ENCODE results near the gene IPO4. TPM values are rescaled to one million over a fixed set of nuclear protein-coding genes. Genes with fewer than 3 reads are reported as not detected.

IPO4 gene
- total RNA-seq, 2 donors: 38.2 to 69.3 TPM

GRCh38 chr14:24135834-24136683 is 52.6 kb downstream of the IPO4 start, which contains the start of gene PSME1:
PSME1 (plus strand) TSS chr14:24136194; CDS start chr14:24136263, 69 bp downstream.

GRCh38 chr14:24130380-24130716 is 58.3 kb downstream of the IPO4 start, which contains the start of gene FITM1:
FITM1 (plus strand) TSS chr14:24130659; CDS start chr14:24131564, 905 bp downstream.

Small RNAs within 50 kb of the gene (small RNA-seq; reads per million reads assigned to genes)
- 0.29 to 0.73 reads per million in 2 donors for gene AL136295.4
- 0 reads per million in 2 donors for gene CHMP4A
- gene IPO4: 0 to 0.17 reads per million in 2 donors
- gene IRF9: 0 to 0.26 reads per million in 2 donors
- gene MDP1: 0 to 0.13 reads per million in 2 donors
- 0.04 to 0.41 reads per million in 2 donors for gene RNA5SP383

Other genes starting within 250 kb of the IPO4 start
- gene DHRS4, start 235.0 kb downstream of the IPO4 start, total RNA-seq: 10 to 100 TPM; 30.6 to 34.4 TPM
- 10 to 100 TPM in 1 of 2 donors, 1 to 10 TPM in 1; 8.9 to 11.7 TPM for gene DHRS4L2, start 199.9 kb downstream of the IPO4 start, total RNA-seq
- gene CARMIL3, start 136.8 kb downstream of the IPO4 start, total RNA-seq: 1 to 10 TPM in 1 of 2 donors, under 1 TPM in 1; 1.00 to 1.7 TPM
- gene CPNE6, start 117.3 kb downstream of the IPO4 start, total RNA-seq: not detected
- 10 to 100 TPM in 1 of 2 donors, 1 to 10 TPM in 1; 9.3 to 16.7 TPM for gene PCK2, start 94.5 kb downstream of the IPO4 start, total RNA-seq
- 10 to 100 TPM; 74.3 to 83.3 TPM for gene DCAF11, start 74.0 kb downstream of the IPO4 start, total RNA-seq
- gene NRL, start 73.9 kb downstream of the IPO4 start, total RNA-seq: 1 to 10 TPM; 1.7 to 2.0 TPM
- gene FITM1, start 58.2 kb downstream of the IPO4 start, total RNA-seq: under 1 TPM in 1 of 2 donors, not detected in 1; 0.34 TPM
- gene PSME1, start 52.6 kb downstream of the IPO4 start, total RNA-seq: 100 to 1,000 TPM; 116 TPM
- 10 to 100 TPM; 16.9 to 18.6 TPM for gene EMC9, start 47.2 kb downstream of the IPO4 start, total RNA-seq
- gene PSME2, start 42.2 kb downstream of the IPO4 start, total RNA-seq: 100 to 1,000 TPM; 163 to 168 TPM
- gene RNF31, start 41.3 kb downstream of the IPO4 start, total RNA-seq: 10 to 100 TPM; 58.8 to 76.9 TPM
- gene IRF9, start 27.6 kb downstream of the IPO4 start, total RNA-seq: 100 to 1,000 TPM; 161 to 192 TPM
- gene REC8, start 16.7 kb downstream of the IPO4 start, total RNA-seq: 10 to 100 TPM in 1 of 2 donors, 1 to 10 TPM in 1; 8.9 to 29.0 TPM
- gene TM9SF1, start 6.6 kb upstream of the IPO4 start, total RNA-seq: 10 to 100 TPM; 57.6 to 60.9 TPM
- not detected for gene TSSK4, start 16.9 kb upstream of the IPO4 start, total RNA-seq
- 10 to 100 TPM in 1 of 2 donors, 1 to 10 TPM in 1; 8.3 to 12.4 TPM for gene CHMP4A, start 24.7 kb upstream of the IPO4 start, total RNA-seq
- gene MDP1, start 27.2 kb upstream of the IPO4 start, total RNA-seq: 1 to 10 TPM; 3.3 to 7.9 TPM
- gene NEDD8, start 43.6 kb upstream of the IPO4 start, total RNA-seq: 10 to 100 TPM; 80.2 to 96.6 TPM
- gene GMPR2, start 44.1 kb upstream of the IPO4 start, total RNA-seq: 10 to 100 TPM; 39.9 to 64.6 TPM
- gene TINF2, start 53.8 kb upstream of the IPO4 start, total RNA-seq: 10 to 100 TPM; 44.6 to 52.7 TPM
- gene TGM1, start 74.4 kb upstream of the IPO4 start, total RNA-seq: under 1 TPM in 1 of 2 donors, not detected in 1; 0.34 TPM
- 10 to 100 TPM; 38.5 to 41.0 TPM for gene RABGGTA, start 82.8 kb upstream of the IPO4 start, total RNA-seq
- gene DHRS1, start 111.0 kb upstream of the IPO4 start, total RNA-seq: 10 to 100 TPM; 11.0 to 20.3 TPM
- gene NOP9, start 111.0 kb upstream of the IPO4 start, total RNA-seq: 10 to 100 TPM; 23.1 to 28.3 TPM
- 1 to 10 TPM; 1.7 to 2.4 TPM for gene CIDEB, start 119.2 kb upstream of the IPO4 start, total RNA-seq
- gene LTB4R2, start 121.3 kb upstream of the IPO4 start, total RNA-seq: 1 to 10 TPM; 3.3 to 4.5 TPM
- gene LTB4R, start 122.7 kb upstream of the IPO4 start, total RNA-seq: 1 to 10 TPM in 1 of 2 donors, under 1 TPM in 1; 1.00 to 2.1 TPM
- gene ADCY4, start 146.3 kb upstream of the IPO4 start, total RNA-seq: under 1 TPM; under 0.01 to 0.34 TPM
- 1 to 10 TPM; 3.4 to 3.7 TPM for gene RIPK3, start 151.2 kb upstream of the IPO4 start, total RNA-seq
- 10 to 100 TPM; 16.0 to 29.3 TPM for gene NFATC4, start 179.4 kb upstream of the IPO4 start, total RNA-seq
- 1 to 10 TPM; 1.0 to 1.7 TPM for gene NYNRIN, start 210.2 kb upstream of the IPO4 start, total RNA-seq
- under 1 TPM; 0.33 to 0.34 TPM for gene CBLN3, start 240.9 kb upstream of the IPO4 start, total RNA-seq
- 10 to 100 TPM; 42.3 to 46.5 TPM for gene KHNYN, start 241.1 kb upstream of the IPO4 start, total RNA-seq

Measured in melanocyte of skin (primary cell).